Measurements from ENCODE around the gene ALPL. TPM values are rescaled to one million over a fixed set of nuclear protein-coding genes. Genes with fewer than 3 reads are reported as not detected.

ALPL gene
- total RNA-seq, 1 donor from 2014 or later = 11.7 TPM

DNA sequence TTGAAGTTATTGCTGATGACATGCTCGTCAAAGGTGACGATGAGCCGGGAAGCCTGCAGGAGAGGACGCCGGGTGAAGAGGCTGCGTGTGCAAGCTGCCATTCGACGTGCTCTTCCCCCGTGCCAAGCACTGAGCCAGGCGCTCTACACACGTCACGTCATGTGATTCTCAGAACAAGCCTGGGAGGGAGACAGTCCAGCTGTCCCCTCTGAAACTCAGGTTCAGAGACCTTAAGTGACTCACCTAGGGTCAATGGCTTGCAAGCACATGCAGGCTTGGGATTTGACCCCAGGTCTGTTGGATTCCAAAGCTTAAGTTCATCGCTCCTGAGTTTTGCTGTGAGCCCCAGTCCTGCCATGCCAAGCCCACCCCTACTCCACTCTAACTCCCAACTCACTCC is 102.8 kb downstream of the ALPL start:
- peaks cover 12% of the 10 kb centered on the region for H3K4me1 Mint-ChIP-seq (ENCODE audit: unreplicated experiment)
- H3K27me3 Mint-ChIP-seq (ENCODE audit: unreplicated experiment) = peaks cover 11% of the 10 kb centered on the region
- H3K9me3 Mint-ChIP-seq (ENCODE audit: unreplicated experiment) = no peaks in the 10 kb centered on the region
- H3K27ac Mint-ChIP-seq (ENCODE audit: unreplicated experiment) = no peak overlapping the region
- DNase-seq (ENCODE audit: low spot score) = no peak
- no peak for TF ChIP-seq CTCF (IDR thresholded peaks at IDR 0.05; ENCODE audit: unreplicated experiment)
- no peak overlapping the region for H3K4me3 Mint-ChIP-seq (ENCODE audit: unreplicated experiment)
- H3K36me3 Mint-ChIP-seq (ENCODE audit: low read depth, unreplicated experiment) = no peaks in the 10 kb centered on the region

DNA sequence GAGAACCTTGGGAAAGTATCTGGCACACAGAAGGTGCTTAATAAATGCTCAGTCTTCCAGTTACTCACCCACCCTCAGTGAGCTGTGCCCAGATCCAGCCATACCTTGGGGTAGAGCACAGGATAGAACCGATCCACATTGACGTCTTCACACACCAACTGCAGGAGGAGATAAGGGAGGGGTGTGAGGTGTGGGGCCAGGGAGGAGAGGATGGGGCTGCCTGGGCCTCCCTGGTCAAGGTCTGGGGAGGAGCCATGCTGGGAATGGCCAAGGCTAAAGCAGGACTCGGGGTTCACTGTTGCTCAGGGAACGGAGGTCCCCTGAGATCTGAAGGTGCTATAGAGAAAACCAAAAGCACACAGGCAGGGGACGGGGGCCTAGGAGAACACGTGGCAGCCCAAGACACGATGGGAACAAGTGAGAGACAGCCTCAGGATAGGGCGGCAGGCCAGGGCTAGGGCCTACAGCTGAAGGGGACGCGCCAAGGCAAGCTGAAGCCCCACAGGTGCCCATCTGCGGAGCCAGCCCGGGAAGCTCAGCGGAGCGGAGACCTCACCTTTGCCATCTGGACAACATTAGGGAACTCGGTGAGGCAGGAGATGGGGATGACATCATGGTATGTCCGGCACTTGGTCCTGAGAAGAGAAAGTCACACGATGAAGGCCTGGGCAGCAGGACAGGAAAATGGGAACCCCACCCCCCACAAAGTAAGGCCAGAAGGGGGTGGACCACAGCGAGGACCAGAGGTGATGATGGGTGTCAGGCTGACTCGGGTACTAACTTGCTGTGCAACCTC is 104.0 kb downstream of the ALPL start:
- Mint-ChIP-seq H3K9me3 (ENCODE audit: unreplicated experiment) (no peaks in the 10 kb centered on the region), H3K4me1 (ENCODE audit: unreplicated experiment) (peaks cover 3% of the 10 kb centered on the region), H3K27ac (ENCODE audit: unreplicated experiment) (no peak overlapping the region), H3K27me3 (ENCODE audit: unreplicated experiment) (peaks cover 6% of the 10 kb centered on the region), H3K4me3 (ENCODE audit: unreplicated experiment) (no peak overlapping the region), H3K36me3 (ENCODE audit: low read depth, unreplicated experiment) (no peaks in the 10 kb centered on the region)
- no peak for TF ChIP-seq CTCF (IDR thresholded peaks at IDR 0.05; ENCODE audit: unreplicated experiment)
- DNase-seq (ENCODE audit: low spot score) = no peak

DNA sequence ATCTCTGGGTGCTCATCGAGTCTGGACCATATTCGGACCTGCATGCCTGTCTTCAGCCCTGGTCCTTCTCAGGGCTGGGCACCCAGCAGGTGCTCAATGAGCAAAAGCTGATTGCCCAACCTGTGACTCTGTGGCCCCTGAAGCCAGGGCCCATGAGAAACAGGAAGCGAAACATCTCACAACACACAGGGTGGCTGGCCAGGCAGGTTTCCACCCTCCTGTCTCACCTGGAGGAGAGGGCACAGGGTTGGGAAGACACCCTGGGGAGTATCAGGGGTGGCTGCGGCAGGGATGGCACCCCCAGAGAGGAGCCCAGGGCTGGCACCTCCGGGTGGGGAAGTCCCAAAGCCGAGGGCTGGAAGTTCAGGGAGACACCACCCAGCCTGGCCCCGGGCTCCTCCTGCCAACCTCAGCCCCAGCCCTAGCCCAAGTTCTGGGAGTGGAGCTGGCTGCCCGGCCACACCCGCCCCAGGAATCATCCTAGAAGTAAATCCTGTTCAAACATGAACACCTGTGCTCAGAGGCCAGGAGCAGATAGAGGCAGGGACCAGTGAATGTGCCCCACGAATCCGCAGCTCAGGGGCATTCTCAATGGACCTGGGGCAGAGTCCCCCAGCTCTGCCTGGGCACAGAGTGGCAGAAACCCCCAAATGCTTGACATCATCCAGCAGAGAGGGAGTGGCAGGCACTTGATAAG is 105.3 kb downstream of the ALPL start:
- no peak overlapping the region for H3K4me3 Mint-ChIP-seq (ENCODE audit: unreplicated experiment)
- no peak for DNase-seq (ENCODE audit: low spot score)
- H3K4me1 Mint-ChIP-seq (ENCODE audit: unreplicated experiment) = no peaks in the 10 kb centered on the region
- H3K27me3 Mint-ChIP-seq (ENCODE audit: unreplicated experiment) = peaks cover 6% of the 10 kb centered on the region
- H3K27ac Mint-ChIP-seq (ENCODE audit: unreplicated experiment) = no peak overlapping the region
- no peak for TF ChIP-seq CTCF (IDR thresholded peaks at IDR 0.05; ENCODE audit: unreplicated experiment)
- H3K9me3 Mint-ChIP-seq (ENCODE audit: unreplicated experiment) = no peaks in the 10 kb centered on the region
- H3K36me3 Mint-ChIP-seq (ENCODE audit: low read depth, unreplicated experiment) = no peaks in the 10 kb centered on the region

DNA sequence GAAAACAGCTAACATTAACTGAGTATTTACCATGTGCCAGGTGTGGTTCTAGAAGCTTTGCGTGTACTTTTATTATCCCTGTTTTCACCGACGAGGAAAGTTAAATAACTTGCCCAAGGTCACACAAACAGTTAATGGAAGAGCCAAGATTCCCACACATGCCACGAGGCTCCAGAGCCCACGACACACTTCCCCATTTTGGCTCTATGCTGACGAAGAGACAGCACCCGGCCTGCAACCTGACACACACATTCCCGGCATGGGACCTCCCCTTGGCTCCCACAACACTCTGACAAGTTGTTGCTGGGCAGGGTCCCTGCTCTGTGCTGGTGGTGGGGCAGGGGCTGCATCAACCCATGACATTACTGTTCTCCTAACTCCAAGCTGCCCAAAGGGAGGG is 107.1 kb downstream of the ALPL start:
- no peak for DNase-seq (ENCODE audit: low spot score)
- Mint-ChIP-seq H3K27me3 (ENCODE audit: unreplicated experiment) (peaks cover 9% of the 10 kb centered on the region), H3K4me1 (ENCODE audit: unreplicated experiment) (peaks cover under 1% of the 10 kb centered on the region), H3K9me3 (ENCODE audit: unreplicated experiment) (no peaks in the 10 kb centered on the region), H3K36me3 (ENCODE audit: low read depth, unreplicated experiment) (no peaks in the 10 kb centered on the region), H3K27ac (ENCODE audit: unreplicated experiment) (no peak overlapping the region), H3K4me3 (ENCODE audit: unreplicated experiment) (no peak overlapping the region)
- no peak for TF ChIP-seq CTCF (IDR thresholded peaks at IDR 0.05; ENCODE audit: unreplicated experiment)
